K562 (cell line): ENCODE results near the gene FN3K. TPM values are rescaled to one million over a fixed set of nuclear protein-coding genes. Genes with fewer than 3 reads are reported as not detected.

Experiments
- ATF7 ChIP-seq: fragments of 450-650 bp; IDR thresholded peaks from 2 replicates; pipeline ENCODE4 v1.7.1; 2014; ENCODE audit warnings: mild to moderate bottlenecking, moderate library complexity
- BCOR ChIP-seq: fragments of 450-650 bp; IDR thresholded peaks from 2 replicates; pipeline ENCODE4 v1.6.1; 2016
- CBFA2T3 ChIP-seq: fragments of 450-650 bp; IDR thresholded peaks from 2 replicates; pipeline ENCODE4 v1.6.1; 2017
- ESRRB ChIP-seq: fragments of 250-450 bp; sonication (Bioruptor Pico); IDR thresholded peaks from 2 replicates; pipeline ENCODE4 v1.5.0; 2020; ENCODE audit warnings: mild to moderate bottlenecking, moderate library complexity, borderline replicate concordance
- FOXO4 ChIP-seq: fragments of 450-650 bp; formaldehyde crosslinking; IDR thresholded peaks from 2 replicates; pipeline ENCODE4 v1.4.0; 2020; ENCODE audit warnings: mild to moderate bottlenecking, moderate library complexity
- GABPB1 ChIP-seq: sonication (generic); formaldehyde crosslinking; IDR thresholded peaks from 2 replicates; pipeline ENCODE4 v1.8.0; 2022; ENCODE audit warnings: mild to moderate bottlenecking, missing genetic modification reagents
- JUND ChIP-seq, 2 experiments: IDR thresholded peaks; 2 replicates in 1 of 2; 3 replicates in 1 of 2; pipeline ENCODE4 v1.6.1; 2011; ENCODE audit warnings: borderline replicate concordance in 2 of 2, low read depth in 2 of 2, low read length in 2 of 2, improper control_type of control experiment in 1 of 2, missing biosample characterization in 1 of 2, missing genetic modification characterization in 1 of 2, missing genetic modification reagents in 1 of 2
- MTA1 ChIP-seq: fragments of 450-650 bp; IDR thresholded peaks from 2 replicates; pipeline ENCODE4 v1.6.1; 2017; ENCODE audit warnings: borderline replicate concordance
- NCOA6 ChIP-seq: fragments of 450-650 bp; IDR thresholded peaks from 2 replicates; pipeline ENCODE4 v1.6.1; 2017; ENCODE audit warnings: mild to moderate bottlenecking
- NR2C1 ChIP-seq, 2 experiments: fragments of 450-650 bp; IDR thresholded peaks; 2 replicates each; pipeline ENCODE4 v1.6.1; 2017; ENCODE audit warnings: mild to moderate bottlenecking in 2 of 2, antibody characterized with exemption in 1 of 2, inconsistent platforms in 1 of 2, missing compliant biosample characterization in 1 of 2, missing genetic modification characterization in 1 of 2
- POU5F1 ChIP-seq: fragments of 150-350 bp; IDR thresholded peaks from 2 replicates; pipeline ENCODE4 v1.6.1; 2014; ENCODE audit warnings: borderline replicate concordance, low read length, low read depth, mild to moderate bottlenecking; ENCODE audit not compliant: partially characterized antibody
- SP1 ChIP-seq: sonication (generic); formaldehyde crosslinking; IDR thresholded peaks from 2 replicates; pipeline ENCODE4 v1.8.1; 2022; ENCODE audit warnings: mild to moderate bottlenecking, missing genetic modification reagents
- SRSF7 ChIP-seq: fragments of 200-400 bp; formaldehyde crosslinking; optimal IDR thresholded peaks from 2 replicates; pipeline ENCODE3; 2017; ENCODE audit warnings: mild to moderate bottlenecking, low read depth, low read length
- TCF15 ChIP-seq: fragments of 250-450 bp; sonication (Bioruptor Pico); IDR thresholded peaks from 2 replicates; pipeline ENCODE4 v1.8.0; 2022; ENCODE audit warnings: moderate library complexity, mild to moderate bottlenecking, inconsistent platforms
- TEAD1 ChIP-seq, 2 experiments: fragments of 450-650 bp in 1 of 2; sonication (generic) in 1 of 2; formaldehyde crosslinking; IDR thresholded peaks; 2 replicates each; pipeline versions ENCODE4 v1.4.0 to v1.8.0; 2020 to 2022; ENCODE audit warnings: mild to moderate bottlenecking in 2 of 2, missing genetic modification reagents in 1 of 2
- U2AF1 ChIP-seq: fragments of 200-400 bp; formaldehyde crosslinking; optimal IDR thresholded peaks from 2 replicates; pipeline ENCODE3; 2017; ENCODE audit warnings: mild to moderate bottlenecking, low read depth, low read length, moderate library complexity
- ZBTB12 ChIP-seq: fragments of 250-450 bp; sonication (Bioruptor Pico); IDR thresholded peaks from 2 replicates; pipeline ENCODE4 v1.4.0; 2020
- ZBTB33 ChIP-seq: sonication (generic); formaldehyde crosslinking; IDR thresholded peaks from 2 replicates; pipeline ENCODE4 v1.8.1; 2023; ENCODE audit warnings: mild to moderate bottlenecking, missing genetic modification reagents
- ZNF274 ChIP-seq: IDR thresholded peaks from 2 replicates; pipeline ENCODE4 v1.6.1; 2011; ENCODE audit warnings: low read depth, mild to moderate bottlenecking, low read length, moderate library complexity, borderline replicate concordance
- ZNF3 ChIP-seq: fragments of 250-450 bp; sonication (Bioruptor Pico); IDR thresholded peaks from 2 replicates; pipeline ENCODE4 v1.5.0; 2021; ENCODE audit warnings: mild to moderate bottlenecking, moderate library complexity
- ZNF785 ChIP-seq: fragments of 250-450 bp; sonication (Bioruptor Pico); IDR thresholded peaks from 2 replicates; pipeline ENCODE4 v1.4.0; 2020; ENCODE audit warnings: mild to moderate bottlenecking
- polyA plus RNA-seq, 8 experiments: library from polyadenylated mRNA; depleted of rRNA in 4 of 8; stranded (reverse) in 5 of 8; unstranded in 3 of 8; fragments of >200 nt; fragmentation: Nextera tagmentation in 2 of 8; fragmentation: Illumina TruSeq in 1 of 8; extraction: Ambion mirVana in 2 of 8; extraction: Trizol in 1 of 8; gene quantifications; 2 replicates each; pipeline versions ENCODE4 v1.2.1 to v1.2.3, GENCODE V29; 2011 to 2014; ENCODE audit warnings: inconsistent platforms in 1 of 8, missing spikeins in 1 of 8
- total RNA-seq, 7 experiments: library from RNA; depleted of rRNA in 6 of 7; stranded (reverse); fragments of >200 nt in 6 of 7; fragmentation: Illumina TruSeq in 2 of 7; extraction: Trizol in 2 of 7; gene quantifications; 2 replicates each; pipeline versions ENCODE4 v1.2.1 to v1.2.3, GENCODE V29; 2011 to 2021; ENCODE audit warnings: low replicate concordance in 1 of 7

FN3K gene
- total and polyA plus RNA-seq, 9 of the 15 experiments (the other 6 are each of a cell fraction or from before 2014, with no cell fraction given): 0.08 to 22.7 (median 3.8) TPM

GRCh38 chr17:82751571-82752370, 16.4 kb downstream of the FN3K start, which contains the start of gene TBCD (continued):
- TF ChIP-seq NR2C1 (IDR thresholded peaks at IDR 0.05) (peak; percentile 98), NR2C1 (tag; IDR thresholded peaks at IDR 0.05) (peak; percentile 99), JUND (IDR thresholded peaks at IDR 0.05; ENCODE audit: borderline replicate concordance, low read depth, low read length) (no peak), JUND (tag; IDR thresholded peaks at IDR 0.05; ENCODE audit: borderline replicate concordance, low read depth, low read length) (peak; percentile 29; the same call in 1 of the 3 replicates), U2AF1 (peak; percentile 59), ZBTB12 (CRISPR knock-in tag) (peak; percentile 25; the same call in 1 of the 2 replicates), POU5F1 (peak; percentile 83), ATF7 (peak; percentile 56), ZNF274 (no peak), CBFA2T3 (no peak), ZBTB33 (CRISPR knock-in tag) (peak; percentile 39; the same call in 1 of the 2 replicates), TCF15 (0 out of 2 replicates have a peak, but pooled peaks have one; percentile 31), ESRRB (CRISPR knock-in tag) (no peak), TEAD1 (CRISPR knock-in tag; IDR thresholded peaks at IDR 0.05) (peak in 1 of 2 experiments; percentile 90; a peak in 2 of 4 replicates), GABPB1 (CRISPR knock-in tag) (peak; percentile 76; the same call in 1 of the 2 replicates), FOXO4 (CRISPR knock-in tag) (no peak), MTA1 (0 out of 2 replicates have a peak, but pooled peaks have one; percentile 38), NCOA6 (no peak), BCOR (0 out of 2 replicates have a peak, but pooled peaks have one; percentile 12), ZNF3 (CRISPR knock-in tag) (no peak), SRSF7 (no peak), SP1 (peak; percentile 97), ZNF785 (CRISPR knock-in tag) (no peak)
